WI38 (cell line): Measurements from ENCODE around the gene TRIM47.

Source experiments
- H3K4me3 ChIP-seq: 2 replicates; pipeline ENCODE4 v1.5.1; 2011; ENCODE audit warnings: low read depth, mild to moderate bottlenecking, control low read depth, low read length
- TF ChIP-seq, protein P1 (sequence below): IDR thresholded peaks from 2 replicates; pipeline ENCODE4 v1.5.1; 2012; ENCODE audit warnings: low read depth, mild to moderate bottlenecking, control low read depth, low read length

The TRIM47 gene

DNA sequence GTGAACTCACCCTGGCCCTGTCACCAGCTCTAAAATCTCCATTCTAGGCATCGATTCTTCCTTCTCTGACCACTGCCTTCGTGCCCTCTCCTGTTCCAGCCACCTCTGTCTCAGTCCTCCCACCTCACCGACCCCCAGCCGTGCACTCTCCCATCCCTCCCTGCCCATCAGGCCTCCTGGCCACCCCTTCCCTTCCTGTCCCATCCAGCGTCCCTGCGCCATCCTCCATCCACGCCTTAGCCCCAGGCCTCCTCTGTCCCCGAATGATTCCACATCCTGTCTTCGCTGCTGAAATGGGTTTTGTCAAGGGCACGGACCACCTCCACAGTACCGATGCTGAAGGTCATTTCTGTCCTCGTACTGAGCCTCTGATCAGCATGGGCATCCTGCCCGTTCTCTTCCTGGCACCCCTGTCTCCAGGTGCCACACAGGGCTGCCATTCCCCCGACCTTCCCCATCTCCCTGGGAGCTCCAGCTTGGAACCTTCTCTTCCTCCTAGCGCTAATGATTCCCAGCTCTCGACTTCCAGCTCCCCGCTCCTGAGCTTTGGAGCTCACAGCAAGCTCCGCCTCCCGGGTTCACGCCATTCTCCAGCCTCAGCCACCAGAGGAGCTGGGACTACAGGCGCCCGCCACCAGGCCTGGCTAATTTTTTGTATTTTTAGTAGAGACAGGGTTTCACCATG is 15.8 kb upstream of the TRIM47 start:
- no peak overlapping the region for H3K4me3 ChIP-seq
- TF ChIP-seq, protein P1, sequence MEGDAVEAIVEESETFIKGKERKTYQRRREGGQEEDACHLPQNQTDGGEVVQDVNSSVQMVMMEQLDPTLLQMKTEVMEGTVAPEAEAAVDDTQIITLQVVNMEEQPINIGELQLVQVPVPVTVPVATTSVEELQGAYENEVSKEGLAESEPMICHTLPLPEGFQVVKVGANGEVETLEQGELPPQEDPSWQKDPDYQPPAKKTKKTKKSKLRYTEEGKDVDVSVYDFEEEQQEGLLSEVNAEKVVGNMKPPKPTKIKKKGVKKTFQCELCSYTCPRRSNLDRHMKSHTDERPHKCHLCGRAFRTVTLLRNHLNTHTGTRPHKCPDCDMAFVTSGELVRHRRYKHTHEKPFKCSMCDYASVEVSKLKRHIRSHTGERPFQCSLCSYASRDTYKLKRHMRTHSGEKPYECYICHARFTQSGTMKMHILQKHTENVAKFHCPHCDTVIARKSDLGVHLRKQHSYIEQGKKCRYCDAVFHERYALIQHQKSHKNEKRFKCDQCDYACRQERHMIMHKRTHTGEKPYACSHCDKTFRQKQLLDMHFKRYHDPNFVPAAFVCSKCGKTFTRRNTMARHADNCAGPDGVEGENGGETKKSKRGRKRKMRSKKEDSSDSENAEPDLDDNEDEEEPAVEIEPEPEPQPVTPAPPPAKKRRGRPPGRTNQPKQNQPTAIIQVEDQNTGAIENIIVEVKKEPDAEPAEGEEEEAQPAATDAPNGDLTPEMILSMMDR: no peak

GRCh38 chr17:75893305-75894048 is 15.1 kb upstream of the TRIM47 start:
- TF ChIP-seq, protein P1: no peak
- no peak overlapping the region for H3K4me3 ChIP-seq

GRCh38 chr17:75892556-75893224 is 14.3 kb upstream of the TRIM47 start:
- TF ChIP-seq, protein P1: no peak
- H3K4me3 ChIP-seq: no peak overlapping the region

DNA sequence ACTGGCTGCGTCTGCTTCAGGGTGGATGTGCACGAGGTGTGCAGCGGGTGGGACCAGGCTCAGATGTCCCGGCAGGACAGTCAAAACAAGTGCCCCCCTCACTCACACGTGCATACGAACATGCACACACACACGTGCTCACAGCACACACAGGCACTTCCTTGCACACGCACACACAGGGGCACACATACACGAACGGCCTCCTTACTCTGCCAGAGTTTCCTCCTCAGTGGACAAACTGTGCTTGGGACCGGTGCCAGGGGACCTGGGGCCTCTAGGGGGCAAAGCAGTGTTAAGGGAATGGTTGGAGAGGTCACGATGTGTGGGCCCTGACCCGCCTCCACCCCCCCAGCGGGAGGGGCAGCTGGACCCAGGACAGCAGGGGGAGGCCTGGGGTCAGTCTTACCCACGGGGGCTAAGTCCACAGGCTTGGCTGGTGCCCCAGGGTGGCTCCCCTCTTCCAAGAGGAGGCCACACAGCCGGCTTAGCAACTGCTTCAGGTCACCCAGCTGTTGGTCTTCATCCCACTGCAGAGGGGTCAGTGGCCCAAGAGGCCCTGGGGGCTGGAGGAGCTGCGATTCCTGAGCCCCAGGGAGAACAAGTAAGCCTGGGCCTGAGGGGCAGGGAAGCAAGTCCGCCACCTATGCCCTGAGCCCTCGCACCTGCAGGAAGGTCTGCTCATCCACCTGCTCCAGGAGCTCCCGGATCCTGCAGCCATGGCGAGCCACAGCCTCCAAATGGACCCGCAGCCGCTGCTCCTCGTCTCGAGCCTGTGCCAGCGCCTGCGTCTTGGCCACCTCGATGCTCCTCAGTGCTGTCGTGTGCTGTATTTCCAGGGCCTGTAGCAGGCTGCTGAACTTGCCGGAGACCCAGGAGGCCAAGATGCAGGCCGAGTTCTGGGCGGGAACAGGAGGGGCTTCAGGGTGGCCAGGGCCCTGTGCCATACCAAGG is 13.5 kb upstream of the TRIM47 start:
- TF ChIP-seq, protein P1: no peak
- H3K4me3 ChIP-seq: no peak overlapping the region

DNA sequence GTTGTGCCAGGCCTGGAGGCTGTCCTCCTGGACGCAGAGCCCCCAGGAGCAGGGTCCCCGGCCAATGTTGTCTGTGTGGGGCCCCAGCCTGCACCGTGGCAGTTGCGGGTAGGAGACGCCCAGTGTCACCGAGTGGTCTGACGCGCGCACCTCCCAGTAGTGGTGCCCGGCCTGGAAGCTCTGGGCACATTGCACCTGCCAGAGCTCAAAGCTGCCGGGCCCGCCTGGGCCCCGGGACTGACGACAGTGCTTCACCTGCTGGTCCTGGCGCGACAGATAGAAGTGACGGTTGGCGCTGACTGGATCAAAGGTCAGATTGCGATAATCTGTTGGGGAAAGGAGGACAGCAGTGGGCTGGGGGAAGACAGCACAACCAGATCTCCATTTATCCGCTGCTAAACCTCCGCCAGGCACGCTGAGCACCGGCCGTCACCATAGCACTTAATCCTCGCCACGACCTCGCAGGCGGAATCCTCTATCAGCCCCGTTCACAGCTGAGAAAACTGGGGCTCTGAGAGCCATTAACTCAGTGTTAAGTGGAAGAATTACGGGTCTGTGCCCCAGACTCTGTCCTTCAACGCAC is 12.7 kb upstream of the TRIM47 start:
- TF ChIP-seq, protein P1: no peak

GRCh38 chr17:75889454-75889853 is 11.1 kb upstream of the TRIM47 start:
- TF ChIP-seq, protein P1: no peak
- H3K4me3 ChIP-seq: no peak overlapping the region

More for the DNA sequence above, 12.7 kb upstream of the TRIM47 start:
- no peak overlapping the region for H3K4me3 ChIP-seq
